ENCODE results near the gene PAK1IP1. TPM values are rescaled to one million over a fixed set of nuclear protein-coding genes. Genes with fewer than 3 reads are reported as not detected.
"Not testable (repeated sequence)": the region's sequence is repeated elsewhere in the genome, so short reads cannot be mapped to it uniquely, and the experiment has no call there.

PAK1IP1 gene
- total and polyA plus RNA-seq, 5 donors from 2014 or later = 6.0 to 14.4 (median 13.7) TPM

GRCh38 chr6:10713962-10714361 is 19.2 kb downstream of the PAK1IP1 start:
- no peaks in the 10 kb centered on the region for H3K9me3 ChIP-seq (ENCODE audit: control insufficient read depth in 2 of 2, low read length in 2 of 2)
- peaks cover 3% of the 10 kb centered on the region for H3K36me3 Mint-ChIP-seq
- H3K36me3 ChIP-seq (ENCODE audit: control insufficient read depth, insufficient read depth, low read length) = peaks cover 10% of the 10 kb centered on the region
- no peak overlapping the region for H3K27ac ChIP-seq (ENCODE audit: insufficient read depth, low read length, poor library complexity, severe bottlenecking)
- no peak overlapping the region for H3K4me3 ChIP-seq (ENCODE audit: low read depth, low read length)
- H3K4me3 Mint-ChIP-seq = no peak overlapping the region
- H3K4me1 ChIP-seq (ENCODE audit: control insufficient read depth, insufficient read depth, low read length, poor library complexity, severe bottlenecking) = no peaks in the 10 kb centered on the region
- ATAC-seq (ENCODE audit: low read depth in 2 of 2) (no peak), DNase-seq (no peak)
- peaks cover 0 to 4% (median 0%) of the 10 kb centered on the region in 7 donors for H3K9me3 Mint-ChIP-seq
- H3K27me3 Mint-ChIP-seq = no peaks in the 10 kb centered on the region
- H3K4me1 Mint-ChIP-seq = peaks cover 0 to 7% (median 0%) of the 10 kb centered on the region in 4 donors
- H3K27ac Mint-ChIP-seq = peak overlapping the region in 1 of 3 donors; percentile 20
- H3K27me3 ChIP-seq (ENCODE audit: control insufficient read depth, insufficient read depth, low read length) = no peaks in the 10 kb centered on the region

GRCh38 chr6:10719296-10719963 is 24.7 kb downstream of the PAK1IP1 start:
- Mint-ChIP-seq H3K4me3 (peak overlapping the region; percentile 84 to 93 (median 88)), H3K36me3 (no peaks in the 10 kb centered on the region), H3K4me1 (peaks cover 11 to 45% (median 31%) of the 10 kb centered on the region in 4 donors), H3K9me3 (peaks cover 0 to 9% (median 0%) of the 10 kb centered on the region in 7 donors), H3K27ac (peak overlapping the region in 2 of 3 donors; percentile 69 to 88), H3K27me3 (no peaks in the 10 kb centered on the region)
- H3K36me3 ChIP-seq (ENCODE audit: control insufficient read depth, insufficient read depth, low read length) = no peaks in the 10 kb centered on the region
- no peaks in the 10 kb centered on the region for H3K9me3 ChIP-seq (ENCODE audit: control insufficient read depth in 2 of 2, low read length in 2 of 2)
- peak overlapping the region; percentile 32 for H3K4me3 ChIP-seq (ENCODE audit: low read depth, low read length)
- peaks cover 27% of the 10 kb centered on the region for H3K4me1 ChIP-seq (ENCODE audit: control insufficient read depth, insufficient read depth, low read length, poor library complexity, severe bottlenecking)
- peak overlapping the region; percentile 74 for H3K27ac ChIP-seq (ENCODE audit: insufficient read depth, low read length, poor library complexity, severe bottlenecking)
- no peaks in the 10 kb centered on the region for H3K27me3 ChIP-seq (ENCODE audit: control insufficient read depth, insufficient read depth, low read length)
- ATAC-seq (ENCODE audit: low read depth in 2 of 2) (no peak), DNase-seq (peak; percentile 24 to 73 (median 39))

GRCh38 chr6:10719964-10720264 is 25.1 kb downstream of the PAK1IP1 start:
- DNase-seq (no peak), ATAC-seq (ENCODE audit: low read depth in 2 of 2) (no peak)
- H3K27me3 Mint-ChIP-seq = no peaks in the 10 kb centered on the region
- peak overlapping the region in 2 of 3 donors; percentile 69 to 88 for H3K27ac Mint-ChIP-seq
- H3K36me3 Mint-ChIP-seq = no peaks in the 10 kb centered on the region
- peaks cover 11 to 50% (median 34%) of the 10 kb centered on the region in 4 donors for H3K4me1 Mint-ChIP-seq
- Histone ChIP-seq H3K27me3 (ENCODE audit: control insufficient read depth, insufficient read depth, low read length) (no peaks in the 10 kb centered on the region), H3K9me3 (ENCODE audit: control insufficient read depth in 2 of 2, low read length in 2 of 2) (no peaks in the 10 kb centered on the region), H3K27ac (ENCODE audit: insufficient read depth, low read length, poor library complexity, severe bottlenecking) (peak overlapping the region; percentile 74), H3K36me3 (ENCODE audit: control insufficient read depth, insufficient read depth, low read length) (no peaks in the 10 kb centered on the region), H3K4me1 (ENCODE audit: control insufficient read depth, insufficient read depth, low read length, poor library complexity, severe bottlenecking) (peaks cover 27% of the 10 kb centered on the region), H3K4me3 (ENCODE audit: low read depth, low read length) (peak overlapping the region; percentile 32)
- H3K4me3 Mint-ChIP-seq = peak overlapping the region; percentile 84 to 95 (median 92)
- H3K9me3 Mint-ChIP-seq = peaks cover 0 to 9% (median 0%) of the 10 kb centered on the region in 7 donors

- Histone ChIP-seq H3K4me1 (ENCODE audit: control insufficient read depth, insufficient read depth, low read length, poor library complexity, severe bottlenecking) (peaks cover 27% of the 10 kb centered on the region), H3K4me3 (ENCODE audit: low read depth, low read length) (peak overlapping the region; percentile 57), H3K27me3 (ENCODE audit: control insufficient read depth, insufficient read depth, low read length) (no peaks in the 10 kb centered on the region), H3K36me3 (ENCODE audit: control insufficient read depth, insufficient read depth, low read length) (no peaks in the 10 kb centered on the region), H3K9me3 (ENCODE audit: control insufficient read depth in 2 of 2, low read length in 2 of 2) (no peaks in the 10 kb centered on the region), H3K27ac (ENCODE audit: insufficient read depth, low read length, poor library complexity, severe bottlenecking) (peak overlapping the region; percentile 74)
- peaks cover 0 to 9% (median 0%) of the 10 kb centered on the region in 7 donors for H3K9me3 Mint-ChIP-seq
- peak overlapping the region; percentile 93 to 99 (median 94) for H3K4me3 Mint-ChIP-seq
- DNase-seq (peak; percentile 56 to 74 (median 72)), ATAC-seq (ENCODE audit: low read depth in 2 of 2) (peak; percentile 52 to 54)
- peaks cover 12 to 55% (median 37%) of the 10 kb centered on the region in 4 donors for H3K4me1 Mint-ChIP-seq
- H3K36me3 Mint-ChIP-seq = no peaks in the 10 kb centered on the region
- H3K27me3 Mint-ChIP-seq = no peaks in the 10 kb centered on the region
- H3K27ac Mint-ChIP-seq = peak overlapping the region; percentile 79 to 94 (median 88)
Measured at GRCh38 chr6:10720265-10720959, 25.6 kb downstream of the PAK1IP1 start.

- not testable (repeated sequence) for H3K27me3 Mint-ChIP-seq; H3K27me3 ChIP-seq (ENCODE audit: control insufficient read depth, insufficient read depth, low read length); DNase-seq; ATAC-seq (ENCODE audit: low read depth in 2 of 2); H3K9me3 Mint-ChIP-seq; H3K9me3 ChIP-seq (ENCODE audit: control insufficient read depth in 2 of 2, low read length in 2 of 2); H3K36me3 ChIP-seq (ENCODE audit: control insufficient read depth, insufficient read depth, low read length); H3K36me3 Mint-ChIP-seq
- H3K4me3 ChIP-seq (ENCODE audit: low read depth, low read length) = peak overlapping the region; percentile 57
- Mint-ChIP-seq H3K4me1 (peaks cover 14 to 59% (median 42%) of the 10 kb centered on the region in 4 donors), H3K4me3 (peak overlapping the region; percentile 93 to 99 (median 94)), H3K27ac (peak overlapping the region; percentile 79 to 94 (median 93))
- peaks cover 27% of the 10 kb centered on the region for H3K4me1 ChIP-seq (ENCODE audit: control insufficient read depth, insufficient read depth, low read length, poor library complexity, severe bottlenecking)
- H3K27ac ChIP-seq (ENCODE audit: insufficient read depth, low read length, poor library complexity, severe bottlenecking) = peak overlapping the region; percentile 74
Measured at GRCh38 chr6:10720960-10721849, 26.4 kb downstream of the PAK1IP1 start.

- H3K9me3 Mint-ChIP-seq = peaks cover 0 to 9% (median 0%) of the 10 kb centered on the region in 7 donors
- H3K36me3 Mint-ChIP-seq = no peaks in the 10 kb centered on the region
- Histone ChIP-seq H3K4me1 (ENCODE audit: control insufficient read depth, insufficient read depth, low read length, poor library complexity, severe bottlenecking) (peaks cover 27% of the 10 kb centered on the region), H3K4me3 (ENCODE audit: low read depth, low read length) (peak overlapping the region; percentile 83), H3K27me3 (ENCODE audit: control insufficient read depth, insufficient read depth, low read length) (no peaks in the 10 kb centered on the region), H3K9me3 (ENCODE audit: control insufficient read depth in 2 of 2, low read length in 2 of 2) (no peaks in the 10 kb centered on the region), H3K36me3 (ENCODE audit: control insufficient read depth, insufficient read depth, low read length) (peaks cover 5% of the 10 kb centered on the region), H3K27ac (ENCODE audit: insufficient read depth, low read length, poor library complexity, severe bottlenecking) (peak overlapping the region; percentile 76)
- peak overlapping the region; percentile 93 to 99 (median 94) for H3K4me3 Mint-ChIP-seq
- H3K27ac Mint-ChIP-seq = peak overlapping the region; percentile 93 to 99 (median 94)
- peak in 1 of 3 donors; percentile 4 for DNase-seq
- peaks cover 14 to 60% (median 43%) of the 10 kb centered on the region in 4 donors for H3K4me1 Mint-ChIP-seq
- H3K27me3 Mint-ChIP-seq = no peaks in the 10 kb centered on the region
- no peak for ATAC-seq (ENCODE audit: low read depth in 2 of 2)
Measured at GRCh38 chr6:10721850-10722569, 27.2 kb downstream of the PAK1IP1 start.

- Histone ChIP-seq H3K27me3 (ENCODE audit: control insufficient read depth, insufficient read depth, low read length) (no peaks in the 10 kb centered on the region), H3K27ac (ENCODE audit: insufficient read depth, low read length, poor library complexity, severe bottlenecking) (peak overlapping the region; percentile 76), H3K4me1 (ENCODE audit: control insufficient read depth, insufficient read depth, low read length, poor library complexity, severe bottlenecking) (peaks cover 27% of the 10 kb centered on the region), H3K9me3 (ENCODE audit: control insufficient read depth in 2 of 2, low read length in 2 of 2) (no peaks in the 10 kb centered on the region), H3K4me3 (ENCODE audit: low read depth, low read length) (peak overlapping the region; percentile 83), H3K36me3 (ENCODE audit: control insufficient read depth, insufficient read depth, low read length) (peaks cover 5% of the 10 kb centered on the region)
- ATAC-seq (ENCODE audit: low read depth in 2 of 2) (no peak), DNase-seq (peak in 1 of 3 donors; percentile 2)
- no peaks in the 10 kb centered on the region for H3K36me3 Mint-ChIP-seq
- peaks cover 14 to 62% (median 44%) of the 10 kb centered on the region in 4 donors for H3K4me1 Mint-ChIP-seq
- peaks cover 0 to 9% (median 2%) of the 10 kb centered on the region in 7 donors for H3K9me3 Mint-ChIP-seq
- peak overlapping the region; percentile 93 to 99 (median 94) for H3K27ac Mint-ChIP-seq
- no peaks in the 10 kb centered on the region for H3K27me3 Mint-ChIP-seq
- peak overlapping the region; percentile 93 to 99 (median 94) for H3K4me3 Mint-ChIP-seq
Measured at GRCh38 chr6:10722570-10722819, 27.7 kb downstream of the PAK1IP1 start.
